ENCODE results near the gene YAP1. TPM values are rescaled to one million over a fixed set of nuclear protein-coding genes. Genes with fewer than 3 reads are reported as not detected.
A peak's percentile ranks its signal among the peaks of the same experiment; 100 is the strongest.

The YAP1 gene
- polyA plus RNA-seq, 2 of the 4 experiments (the other 2 are of a cell fraction) = 40.4 to 48.0 TPM

DNA sequence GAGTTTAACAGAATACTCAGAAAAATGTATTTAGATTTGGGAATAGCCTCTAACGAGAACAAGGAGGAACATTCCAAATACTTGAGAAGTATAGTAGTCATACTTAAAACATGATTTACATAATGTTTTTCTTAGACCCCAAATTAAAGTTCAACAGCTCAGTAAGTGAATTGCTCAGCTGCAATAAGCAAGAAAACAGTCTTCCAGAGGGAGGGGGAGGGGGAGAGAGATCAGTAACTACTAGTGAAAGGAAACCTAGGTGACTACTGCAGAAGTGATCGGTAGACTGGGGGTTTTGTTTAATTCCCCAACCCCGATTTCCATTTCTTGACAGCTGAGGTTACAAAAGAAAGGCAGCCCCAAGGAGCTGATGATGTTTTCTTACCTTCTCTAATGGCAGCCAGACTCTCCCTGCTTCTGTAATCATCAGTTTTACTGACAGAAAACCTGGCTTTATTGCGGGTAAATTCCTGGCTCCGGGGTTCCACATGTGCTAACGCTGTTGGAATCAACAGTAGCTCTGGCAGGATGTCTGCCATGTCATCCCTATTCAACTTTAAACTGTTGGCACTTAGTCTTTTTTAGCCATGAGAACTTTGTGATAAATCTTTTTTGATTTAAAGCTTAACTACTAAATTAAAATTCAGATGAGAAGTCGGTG is 124.7 kb downstream of the YAP1 start (continued):
- TF ChIP-seq FOXS1 (CRISPR knock-in tag; IDR thresholded peaks at IDR 0.05) (no peak), CHD4 (IDR thresholded peaks at IDR 0.05; ENCODE audit: borderline replicate concordance) (no peak), NFE2L2 (conservative IDR thresholded peaks at IDR 0.05; ENCODE audit: low read length) (no peak), ZSCAN20 (CRISPR knock-in tag; IDR thresholded peaks at IDR 0.05) (no peak)
- TF ChIP-seq, protein P1, sequence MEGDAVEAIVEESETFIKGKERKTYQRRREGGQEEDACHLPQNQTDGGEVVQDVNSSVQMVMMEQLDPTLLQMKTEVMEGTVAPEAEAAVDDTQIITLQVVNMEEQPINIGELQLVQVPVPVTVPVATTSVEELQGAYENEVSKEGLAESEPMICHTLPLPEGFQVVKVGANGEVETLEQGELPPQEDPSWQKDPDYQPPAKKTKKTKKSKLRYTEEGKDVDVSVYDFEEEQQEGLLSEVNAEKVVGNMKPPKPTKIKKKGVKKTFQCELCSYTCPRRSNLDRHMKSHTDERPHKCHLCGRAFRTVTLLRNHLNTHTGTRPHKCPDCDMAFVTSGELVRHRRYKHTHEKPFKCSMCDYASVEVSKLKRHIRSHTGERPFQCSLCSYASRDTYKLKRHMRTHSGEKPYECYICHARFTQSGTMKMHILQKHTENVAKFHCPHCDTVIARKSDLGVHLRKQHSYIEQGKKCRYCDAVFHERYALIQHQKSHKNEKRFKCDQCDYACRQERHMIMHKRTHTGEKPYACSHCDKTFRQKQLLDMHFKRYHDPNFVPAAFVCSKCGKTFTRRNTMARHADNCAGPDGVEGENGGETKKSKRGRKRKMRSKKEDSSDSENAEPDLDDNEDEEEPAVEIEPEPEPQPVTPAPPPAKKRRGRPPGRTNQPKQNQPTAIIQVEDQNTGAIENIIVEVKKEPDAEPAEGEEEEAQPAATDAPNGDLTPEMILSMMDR (IDR thresholded peaks at IDR 0.05) = no peak

DNA sequence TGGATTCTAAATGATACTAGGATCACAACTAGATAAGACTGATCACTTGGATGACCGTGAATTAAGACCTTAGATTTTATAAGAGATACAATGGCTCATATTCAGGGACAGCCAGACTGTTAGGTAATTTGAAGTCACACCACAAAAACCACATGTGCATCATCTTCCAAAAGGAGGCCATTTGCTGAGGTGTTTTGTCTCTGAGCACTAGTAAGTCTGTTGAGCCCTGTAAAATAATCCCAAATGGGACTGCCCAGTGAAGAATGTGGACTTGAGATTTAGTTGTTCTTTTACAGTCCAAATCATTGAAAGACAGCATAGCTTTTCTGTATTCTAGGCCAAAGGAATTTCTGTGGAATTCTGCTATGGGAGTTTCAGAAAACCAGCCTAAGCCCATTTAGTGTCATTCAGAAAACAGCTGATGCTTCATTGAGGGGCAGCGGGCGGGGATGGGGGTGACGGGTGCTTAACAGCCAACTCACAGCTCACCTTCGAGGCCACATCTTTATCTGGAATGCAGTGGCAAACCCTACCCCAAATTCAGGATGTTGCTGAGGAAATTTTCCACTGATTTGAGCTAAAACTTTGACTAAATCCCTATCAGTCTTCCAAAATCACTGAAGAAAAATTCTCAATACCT is 127.0 kb downstream of the YAP1 start:
- ChIA-PET CTCF (no interaction called here), POLR2A (no interaction called here)

DNA sequence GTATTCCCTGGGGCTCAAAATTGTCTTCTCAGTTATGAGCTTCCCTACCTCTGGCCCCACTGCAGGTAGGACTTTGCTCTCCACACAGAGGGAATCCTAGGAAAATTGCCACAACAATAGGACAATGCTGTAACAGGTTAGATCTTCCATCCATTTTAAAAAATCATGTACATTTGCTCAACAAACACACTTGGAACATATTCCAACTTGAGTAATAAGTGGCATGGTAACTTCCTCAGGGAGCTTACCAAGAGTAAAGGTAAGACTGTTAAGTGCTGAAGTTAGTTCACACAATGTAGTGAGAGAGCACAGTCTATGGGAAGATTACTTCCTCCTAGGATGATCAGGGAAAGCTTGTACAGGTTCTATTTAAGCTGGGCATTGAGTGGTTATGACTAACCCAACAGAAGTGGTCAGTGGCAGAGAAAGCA is 128.2 kb downstream of the YAP1 start:
- POLR2A ChIA-PET = no interaction called here
- DNase-seq (ENCODE audit: low read depth in 1 of 2, low spot score in 1 of 2) (no peak), FAIRE-seq (no peak), ATAC-seq (peak in 1 of 2 experiments; percentile 20; a peak in 2 of 6 replicates)
- Histone ChIP-seq H3K27ac (no peak overlapping the region), H3K4me3 (no peak overlapping the region), H3K4me2 (no peak overlapping the region), H3K9me3 (no peaks in the 10 kb centered on the region), H3K4me1 (peaks cover 8% of the 10 kb centered on the region)
- TF ChIP-seq FOSL2 (IDR thresholded peaks at IDR 0.05) (no peak), FOSL2 (CRISPR knock-in tag; IDR thresholded peaks at IDR 0.05) (no peak), CHD4 (IDR thresholded peaks at IDR 0.05; ENCODE audit: borderline replicate concordance) (no peak)
- TF ChIP-seq, protein P2, sequence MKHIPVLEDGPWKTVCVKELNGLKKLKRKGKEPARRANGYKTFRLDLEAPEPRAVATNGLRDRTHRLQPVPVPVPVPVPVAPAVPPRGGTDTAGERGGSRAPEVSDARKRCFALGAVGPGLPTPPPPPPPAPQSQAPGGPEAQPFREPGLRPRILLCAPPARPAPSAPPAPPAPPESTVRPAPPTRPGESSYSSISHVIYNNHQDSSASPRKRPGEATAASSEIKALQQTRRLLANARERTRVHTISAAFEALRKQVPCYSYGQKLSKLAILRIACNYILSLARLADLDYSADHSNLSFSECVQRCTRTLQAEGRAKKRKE (CRISPR knock-in tag; IDR thresholded peaks at IDR 0.05; ENCODE audit: low read depth) = no peak
- CTCF ChIA-PET = no interaction called here

More for the DNA sequence above, 127.0 kb downstream of the YAP1 start:
- TF ChIP-seq KDM5A (IDR thresholded peaks at IDR 0.05) (no peak), MAZ (IDR thresholded peaks at IDR 0.05; ENCODE audit: borderline replicate concordance, low read depth, low read length) (no peak), MYC (IDR thresholded peaks at IDR 0.05; ENCODE audit: borderline replicate concordance, low read length) (no peak), POLR2A (IDR thresholded peaks at IDR 0.05; ENCODE audit: low read length) (no peak), HDAC2 (IDR thresholded peaks at IDR 0.05) (no peak), NR3C1 (IDR thresholded peaks at IDR 0.05) (no peak), ESRRA (IDR thresholded peaks at IDR 0.05; ENCODE audit: borderline replicate concordance, low read length) (no peak), CHD2 (IDR thresholded peaks at IDR 0.05; ENCODE audit: low read length, partially characterized antibody) (no peak), EHMT2 (IDR thresholded peaks at IDR 0.05; ENCODE audit: low read depth) (no peak)
- TF ChIP-seq, protein P2 (CRISPR knock-in tag; IDR thresholded peaks at IDR 0.05; ENCODE audit: low read depth) = no peak
- TF ChIP-seq, protein P3, sequence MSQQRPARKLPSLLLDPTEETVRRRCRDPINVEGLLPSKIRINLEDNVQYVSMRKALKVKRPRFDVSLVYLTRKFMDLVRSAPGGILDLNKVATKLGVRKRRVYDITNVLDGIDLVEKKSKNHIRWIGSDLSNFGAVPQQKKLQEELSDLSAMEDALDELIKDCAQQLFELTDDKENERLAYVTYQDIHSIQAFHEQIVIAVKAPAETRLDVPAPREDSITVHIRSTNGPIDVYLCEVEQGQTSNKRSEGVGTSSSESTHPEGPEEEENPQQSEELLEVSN (IDR thresholded peaks at IDR 0.05; ENCODE audit: borderline replicate concordance, low read depth) = no peak
- TF ChIP-seq, protein P4, sequence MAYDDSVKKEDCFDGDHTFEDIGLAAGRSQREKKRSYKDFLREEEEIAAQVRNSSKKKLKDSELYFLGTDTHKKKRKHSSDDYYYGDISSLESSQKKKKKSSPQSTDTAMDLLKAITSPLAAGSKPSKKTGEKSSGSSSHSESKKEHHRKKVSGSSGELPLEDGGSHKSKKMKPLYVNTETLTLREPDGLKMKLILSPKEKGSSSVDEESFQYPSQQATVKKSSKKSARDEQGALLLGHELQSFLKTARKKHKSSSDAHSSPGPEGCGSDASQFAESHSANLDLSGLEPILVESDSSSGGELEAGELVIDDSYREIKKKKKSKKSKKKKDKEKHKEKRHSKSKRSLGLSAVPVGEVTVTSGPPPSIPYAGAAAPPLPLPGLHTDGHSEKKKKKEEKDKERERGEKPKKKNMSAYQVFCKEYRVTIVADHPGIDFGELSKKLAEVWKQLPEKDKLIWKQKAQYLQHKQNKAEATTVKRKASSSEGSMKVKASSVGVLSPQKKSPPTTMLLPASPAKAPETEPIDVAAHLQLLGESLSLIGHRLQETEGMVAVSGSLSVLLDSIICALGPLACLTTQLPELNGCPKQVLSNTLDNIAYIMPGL (CRISPR knock-in tag; IDR thresholded peaks at IDR 0.05; ENCODE audit: borderline replicate concordance) = no peak
- no peak overlapping the region for H3K4me3 ChIP-seq
- DNase-seq (ENCODE audit: low read depth in 1 of 2, low spot score in 1 of 2) (no peak), ATAC-seq (no peak), FAIRE-seq (no peak)
- H3K4me2 ChIP-seq = no peak overlapping the region
- peaks cover 4% of the 10 kb centered on the region for H3K4me1 ChIP-seq
- no peak overlapping the region for H3K27ac ChIP-seq
- WGBS (ENCODE audit: missing lambda C conversion rate) = 93% methylated on average over 5 of the region's 5 CpGs
- H3K9me3 ChIP-seq = no peaks in the 10 kb centered on the region
